Mesendoderm (in vitro differentiated cells): Measurements from ENCODE around the gene SLC28A1.
A peak's percentile ranks its signal among the peaks of the same experiment; 100 is the strongest.
"Not testable (repeated sequence)": the region's sequence is repeated elsewhere in the genome, so short reads cannot be mapped to it uniquely, and the experiment has no call there.

Experiments used
- DNase-seq: peaks from one replicate; pipeline ENCODE4 v3.0.0; 2013
- H2AK5ac ChIP-seq: 2 replicates; pipeline ENCODE4 v1.6.1; 2013; ENCODE audit warnings: low read length, inconsistent platforms
- H2BK120ac ChIP-seq: 2 replicates; pipeline ENCODE4 v1.6.1; 2013; ENCODE audit warnings: low read depth, mild to moderate bottlenecking, low read length, moderate library complexity, mixed read lengths
- H2BK15ac ChIP-seq: replicated peaks from 2 replicates; pipeline ENCODE4 v1.6.1; 2013; ENCODE audit warnings: low read depth, mild to moderate bottlenecking, moderate library complexity
- H2BK5ac ChIP-seq: 2 replicates; pipeline ENCODE4 v1.6.1; 2013; ENCODE audit warnings: low read length, inconsistent platforms
- H3K18ac ChIP-seq: 2 replicates; pipeline ENCODE4 v1.6.1; 2013; ENCODE audit warnings: mild to moderate bottlenecking, low read length, mixed read lengths
- H3K23ac ChIP-seq: one replicate; pipeline ENCODE4 v1.6.1; 2013; ENCODE audit warnings: low read length
- H3K27ac ChIP-seq: 2 replicates; pipeline ENCODE4 v1.5.1; 2013; ENCODE audit warnings: low read depth, mild to moderate bottlenecking, inconsistent platforms, low read length, moderate library complexity
- H3K27me3 ChIP-seq: 2 replicates; pipeline ENCODE4 v1.6.1; 2013; ENCODE audit warnings: low read length, control low read depth, mild to moderate bottlenecking, inconsistent platforms; ENCODE audit not compliant: insufficient read depth, poor library complexity
- H3K36me3 ChIP-seq: 2 replicates; pipeline ENCODE4 v1.6.1; 2013; ENCODE audit warnings: low read length, inconsistent platforms; ENCODE audit not compliant: control insufficient read depth, insufficient read depth
- H3K4ac ChIP-seq: one replicate; pipeline ENCODE4 v1.6.1; 2013; ENCODE audit warnings: low read depth, mild to moderate bottlenecking, low read length, moderate library complexity
- H3K4me1 ChIP-seq: 2 replicates; pipeline ENCODE4 v1.6.1; 2013; ENCODE audit warnings: low read depth, low read length, inconsistent platforms; ENCODE audit not compliant: control insufficient read depth
- H3K4me2 ChIP-seq: 2 replicates; pipeline ENCODE4 v1.6.1; 2013; ENCODE audit warnings: low read length
- H3K4me3 ChIP-seq: 2 replicates; pipeline ENCODE4 v1.5.1; 2013; ENCODE audit warnings: mild to moderate bottlenecking, low read length
- H3K56ac ChIP-seq: one replicate; pipeline ENCODE4 v1.6.1; 2013; ENCODE audit warnings: low read length
- H3K79me1 ChIP-seq: 2 replicates; pipeline ENCODE4 v1.6.1; 2013; ENCODE audit warnings: low read length, inconsistent platforms
- H3K79me2 ChIP-seq: 2 replicates; pipeline ENCODE4 v1.6.1; 2013; ENCODE audit warnings: mild to moderate bottlenecking, low read length; ENCODE audit not compliant: control insufficient read depth, insufficient read depth
- H3K9ac ChIP-seq: 2 replicates; pipeline ENCODE4 v1.6.1; 2013; ENCODE audit warnings: low read length, inconsistent platforms
- H4K5ac ChIP-seq: one replicate; pipeline ENCODE4 v1.6.1; 2013; ENCODE audit warnings: low read length
- H4K8ac ChIP-seq: one replicate; pipeline ENCODE4 v1.6.1; 2013; ENCODE audit warnings: low read depth, mild to moderate bottlenecking, control low read depth, low read length, moderate library complexity
- WGBS: extraction: QIAGEN DNeasy Blood & Tissue Kit; methylation state at CpG from one replicate; pipeline ENCODE4 v1.1.7; 2013; ENCODE audit warnings: low lambda C conversion rate, missing lambda C conversion rate; ENCODE audit not compliant: insufficient coverage; ENCODE audit errors: extremely low coverage; 5-methylcytosine and 5-hydroxymethylcytosine counted together

SLC28A1 gene

GRCh38 chr15:84877701-84878100, 6.8 kb upstream of the SLC28A1 start:
- H3K4ac ChIP-seq, H3K18ac ChIP-seq, H3K23ac ChIP-seq, H3K4me1 ChIP-seq, H3K36me3 ChIP-seq, H3K27me3 ChIP-seq, H2BK5ac ChIP-seq, H3K56ac ChIP-seq, H2BK15ac ChIP-seq, H2AK5ac ChIP-seq, DNase-seq, H2BK120ac ChIP-seq, H3K79me2 ChIP-seq, H3K79me1 ChIP-seq, H3K4me3 ChIP-seq, H4K8ac ChIP-seq, H4K5ac ChIP-seq, H3K27ac ChIP-seq, H3K4me2 ChIP-seq, H3K9ac ChIP-seq: not testable (repeated sequence)
- WGBS = no CpG with 5 or more reads among the region's 3 CpGs

GRCh38 chr15:84878504-84878903, 6.0 kb upstream of the SLC28A1 start:
- DNase-seq = peak; percentile 83
- Histone ChIP-seq H3K4ac (no peak overlapping the region), H2AK5ac (no peak overlapping the region), H3K4me2 (no peak overlapping the region), H2BK5ac (no peak overlapping the region), H3K23ac (no peak overlapping the region), H3K18ac (no peak overlapping the region), H3K79me2 (no peaks in the 10 kb centered on the region), H3K36me3 (no peaks in the 10 kb centered on the region), H2BK120ac (no peak overlapping the region), H3K9ac (no peak overlapping the region), H3K27ac (no peak overlapping the region), H3K56ac (no peak overlapping the region), H4K5ac (no peak overlapping the region), H4K8ac (no peak overlapping the region), H3K79me1 (no peaks in the 10 kb centered on the region), H3K4me1 (no peaks in the 10 kb centered on the region), H3K4me3 (no peak overlapping the region), H3K27me3 (no peaks in the 10 kb centered on the region), H2BK15ac (no peak overlapping the region)
- no CpG with 5 or more reads among the region's 4 CpGs for WGBS

- Histone ChIP-seq H3K36me3 (no peaks in the 10 kb centered on the region), H3K4ac (no peak overlapping the region), H2AK5ac (no peak overlapping the region), H4K5ac (no peak overlapping the region), H2BK120ac (no peak overlapping the region), H3K4me3 (no peak overlapping the region), H3K27me3 (no peaks in the 10 kb centered on the region), H3K79me2 (no peaks in the 10 kb centered on the region), H3K23ac (no peak overlapping the region), H3K4me1 (no peaks in the 10 kb centered on the region), H3K79me1 (no peaks in the 10 kb centered on the region), H3K9ac (no peak overlapping the region), H2BK5ac (no peak overlapping the region), H3K4me2 (no peak overlapping the region), H3K27ac (no peak overlapping the region), H3K18ac (no peak overlapping the region), H4K8ac (no peak overlapping the region), H2BK15ac (no peak overlapping the region), H3K56ac (no peak overlapping the region)
- WGBS = no CpG with 5 or more reads among the region's 11 CpGs
- DNase-seq = no peak
These were observed 5.2 kb upstream of the SLC28A1 start for GRCh38 chr15:84879088-84879780.

GRCh38 chr15:84880007-84880406, 4.5 kb upstream of the SLC28A1 start:
- H3K4ac ChIP-seq = no peak overlapping the region
- no peak overlapping the region for H3K27ac ChIP-seq
- no peaks in the 10 kb centered on the region for H3K79me2 ChIP-seq
- no peaks in the 10 kb centered on the region for H3K36me3 ChIP-seq
- H4K8ac ChIP-seq = no peak overlapping the region
- no peaks in the 10 kb centered on the region for H3K27me3 ChIP-seq
- no CpG with 5 or more reads among the region's 3 CpGs for WGBS
- H3K23ac ChIP-seq = no peak overlapping the region
- no peak overlapping the region for H2BK5ac ChIP-seq
- H2BK120ac ChIP-seq = no peak overlapping the region
- no peak for DNase-seq
- no peak overlapping the region for H3K4me2 ChIP-seq
- H3K4me1 ChIP-seq = no peaks in the 10 kb centered on the region
- H2BK15ac ChIP-seq = no peak overlapping the region
- no peak overlapping the region for H4K5ac ChIP-seq
- no peak overlapping the region for H3K56ac ChIP-seq
- no peak overlapping the region for H3K4me3 ChIP-seq
- no peak overlapping the region for H3K9ac ChIP-seq
- H3K79me1 ChIP-seq = no peaks in the 10 kb centered on the region
- no peak overlapping the region for H3K18ac ChIP-seq
- no peak overlapping the region for H2AK5ac ChIP-seq

- no peak overlapping the region for H4K8ac ChIP-seq
- H3K56ac ChIP-seq = no peak overlapping the region
- H3K27ac ChIP-seq = no peak overlapping the region
- H3K18ac ChIP-seq = no peak overlapping the region
- no peak overlapping the region for H3K4ac ChIP-seq
- H3K4me3 ChIP-seq = no peak overlapping the region
- no CpG with 5 or more reads among the region's 8 CpGs for WGBS
- H3K23ac ChIP-seq = no peak overlapping the region
- no peaks in the 10 kb centered on the region for H3K27me3 ChIP-seq
- no peak overlapping the region for H2BK120ac ChIP-seq
- H2BK5ac ChIP-seq = no peak overlapping the region
- no peaks in the 10 kb centered on the region for H3K4me1 ChIP-seq
- H4K5ac ChIP-seq = no peak overlapping the region
- H2AK5ac ChIP-seq = no peak overlapping the region
- H3K79me2 ChIP-seq = no peaks in the 10 kb centered on the region
- no peaks in the 10 kb centered on the region for H3K36me3 ChIP-seq
- no peak overlapping the region for H3K9ac ChIP-seq
- no peak overlapping the region for H3K4me2 ChIP-seq
- no peaks in the 10 kb centered on the region for H3K79me1 ChIP-seq
- no peak overlapping the region for H2BK15ac ChIP-seq
- DNase-seq = no peak
These were observed 3.5 kb upstream of the SLC28A1 start for GRCh38 chr15:84880822-84881519.

- Histone ChIP-seq H4K5ac (no peak overlapping the region), H3K79me2 (no peaks in the 10 kb centered on the region), H3K27me3 (no peaks in the 10 kb centered on the region), H2BK15ac (no peak overlapping the region), H3K4me2 (no peak overlapping the region), H3K27ac (no peak overlapping the region), H3K36me3 (no peaks in the 10 kb centered on the region), H3K4me1 (no peaks in the 10 kb centered on the region), H3K23ac (no peak overlapping the region), H3K79me1 (no peaks in the 10 kb centered on the region), H2BK5ac (no peak overlapping the region), H3K9ac (no peak overlapping the region), H3K4me3 (no peak overlapping the region), H3K18ac (no peak overlapping the region), H2AK5ac (no peak overlapping the region), H3K4ac (no peak overlapping the region), H3K56ac (no peak overlapping the region), H4K8ac (no peak overlapping the region), H2BK120ac (no peak overlapping the region)
- DNase-seq = no peak
- WGBS = no CpG with 5 or more reads among the region's 7 CpGs
These were observed 3.0 kb upstream of the SLC28A1 start for GRCh38 chr15:84881520-84881830.
